WTC11 (cell line): Measurements from ENCODE around the gene YARS1. TPM values are rescaled to one million over a fixed set of nuclear protein-coding genes. Genes with fewer than 3 reads are reported as not detected.

Experiments used
- ATAC-seq: fragments of 200-7000 bp; cut with Tn5 transposase; 2 replicates; pipeline ENCODE4 v1.10.0; 2021; ENCODE audit warnings: mild to moderate bottlenecking, moderate library complexity
- CTCF ChIA-PET: fragments of 300-600 bp; sonication (Branson Sonifier 250); formaldehyde crosslinking; loops from one replicate; lab custom pipeline; 2021; ENCODE audit warnings: antibody characterized with exemption; lab: Charles Lee
- POLR2A ChIA-PET: fragments of 350-600 bp; sonication (Branson Sonifier 250); formaldehyde crosslinking; loops from one replicate; lab custom pipeline; 2021; ENCODE audit warnings: antibody characterized with exemption; lab: Charles Lee
- DNase-seq: peaks from one replicate; pipeline ENCODE4 v3.0.0; 2021; ENCODE audit warnings: low spot score
- H3K27ac Mint-ChIP-seq: 2 replicates; pipeline ENCODE4 v1.8.0; 2021; ENCODE audit warnings: mixed read lengths
- H3K27me3 Mint-ChIP-seq: 2 replicates; pipeline ENCODE4 v1.8.0; 2021; ENCODE audit warnings: low read depth, mild to moderate bottlenecking, moderate library complexity, mixed read lengths
- H3K36me3 Mint-ChIP-seq: 2 replicates; pipeline ENCODE4 v1.8.0; 2021; ENCODE audit warnings: mixed read lengths
- H3K4me1 Mint-ChIP-seq: 2 replicates; pipeline ENCODE4 v1.8.0; 2022; ENCODE audit warnings: mixed read lengths
- H3K4me3 Mint-ChIP-seq: 2 replicates; pipeline ENCODE4 v1.8.0; 2021; ENCODE audit warnings: mild to moderate bottlenecking, moderate library complexity, mixed read lengths
- H3K9me3 Mint-ChIP-seq: 2 replicates; pipeline ENCODE4 v1.8.0; 2021; ENCODE audit warnings: mixed read lengths
- ESRRA ChIP-seq: sonication (generic); formaldehyde crosslinking; IDR thresholded peaks from 2 replicates; pipeline ENCODE4 v1.8.1; 2022; ENCODE audit warnings: mild to moderate bottlenecking, missing genetic modification reagents, borderline replicate concordance
- NR3C1 ChIP-seq: sonication (generic); formaldehyde crosslinking; conservative IDR thresholded peaks from 2 replicates; pipeline ENCODE4 v1.8.1; 2023; ENCODE audit warnings: low read depth, mild to moderate bottlenecking, missing genetic modification reagents
- ZNF423 ChIP-seq: fragments of 250-450 bp; sonication (Bioruptor Pico); IDR thresholded peaks from 2 replicates; pipeline ENCODE4 v2.1.2; 2022; ENCODE audit warnings: mild to moderate bottlenecking, moderate library complexity
- total RNA-seq: library from RNA; stranded (reverse); gene quantifications from 3 replicates; pipeline ENCODE4 v1.2.3, GENCODE V29; 2021
- TF ChIP-seq, protein P1 (sequence below): fragments of 250-450 bp; sonication (Bioruptor Pico); IDR thresholded peaks from 2 replicates; pipeline ENCODE4 v1.9.0; 2021; ENCODE audit warnings: mild to moderate bottlenecking, borderline replicate concordance

The YARS1 gene
- total RNA-seq, 1 experiment from 2014 or later: 197 TPM

DNA sequence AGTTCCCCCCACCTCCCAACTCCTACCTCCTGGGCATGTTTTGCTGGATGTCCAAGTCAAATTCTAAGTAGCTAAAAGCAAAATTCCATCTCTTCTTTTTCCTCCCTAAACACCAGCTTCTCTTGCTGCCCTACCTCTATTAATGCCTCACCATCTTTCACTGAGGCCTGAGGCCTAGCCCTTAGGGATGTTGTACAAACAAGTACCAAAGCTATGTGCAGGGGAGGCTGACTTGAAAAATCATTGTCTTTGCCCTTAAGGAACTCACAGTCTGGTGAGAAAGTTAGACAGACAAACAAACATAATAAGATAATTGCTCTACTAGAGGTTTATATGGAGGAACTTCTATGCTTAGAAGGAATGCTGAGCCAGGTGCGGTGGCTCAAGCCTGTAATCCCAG, 89.3 kb downstream of the YARS1 start:
- no peak for TF ChIP-seq ESRRA (CRISPR knock-in tag)
- no peak for ATAC-seq
- Mint-ChIP-seq H3K36me3 (no peaks in the 10 kb centered on the region), H3K9me3 (no peaks in the 10 kb centered on the region), H3K27ac (no peak overlapping the region), H3K4me3 (no peak overlapping the region), H3K27me3 (no peaks in the 10 kb centered on the region), H3K4me1 (peaks cover 21% of the 10 kb centered on the region)
- no peak for DNase-seq
- ChIA-PET CTCF (interaction anchor here (0.6 to 6.0 kb wide), 3 partner anchors 9 to 235 kb away, joined by 3 to 47 read pairs (median 4); no protein-coding TSS in a partner anchor), POLR2A (no interaction called here)

DNA sequence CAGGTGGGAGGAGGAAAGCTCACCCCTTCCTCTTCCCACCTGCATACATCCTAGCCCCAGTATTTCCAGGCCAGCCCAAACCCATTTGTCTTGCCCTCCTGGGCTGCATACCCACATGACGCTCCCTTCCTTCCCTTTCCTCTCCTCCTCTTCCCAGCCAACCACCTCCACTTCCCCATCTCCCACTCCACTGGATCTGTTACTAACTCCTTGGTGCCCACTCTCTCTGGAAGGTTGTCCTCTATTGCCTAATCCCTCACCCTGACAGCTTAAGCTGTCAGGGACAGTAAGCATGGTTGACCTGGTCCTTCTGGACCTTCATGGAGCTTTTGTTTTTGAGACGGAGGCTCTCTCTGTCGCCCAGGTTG, 91.6 kb downstream of the YARS1 start:
- POLR2A ChIA-PET: interaction anchor here (0.6 kb wide), 1 partner anchor 8 kb away, joined by 3 read pairs; no protein-coding TSS in a partner anchor
- H3K27ac Mint-ChIP-seq: no peak overlapping the region
- no peak for DNase-seq
- H3K36me3 Mint-ChIP-seq: no peaks in the 10 kb centered on the region
- H3K27me3 Mint-ChIP-seq: peaks cover 4% of the 10 kb centered on the region
- CTCF ChIA-PET: interaction anchor here (0.5 to 6.0 kb wide), 7 partner anchors 9 to 318 kb away, joined by 3 to 47 read pairs (median 4); no protein-coding TSS in a partner anchor
- H3K4me1 Mint-ChIP-seq: peaks cover 17% of the 10 kb centered on the region
- TF ChIP-seq ZNF423: no peak
- no peak for TF ChIP-seq NR3C1 (CRISPR knock-in tag)
- TF ChIP-seq, protein P1, sequence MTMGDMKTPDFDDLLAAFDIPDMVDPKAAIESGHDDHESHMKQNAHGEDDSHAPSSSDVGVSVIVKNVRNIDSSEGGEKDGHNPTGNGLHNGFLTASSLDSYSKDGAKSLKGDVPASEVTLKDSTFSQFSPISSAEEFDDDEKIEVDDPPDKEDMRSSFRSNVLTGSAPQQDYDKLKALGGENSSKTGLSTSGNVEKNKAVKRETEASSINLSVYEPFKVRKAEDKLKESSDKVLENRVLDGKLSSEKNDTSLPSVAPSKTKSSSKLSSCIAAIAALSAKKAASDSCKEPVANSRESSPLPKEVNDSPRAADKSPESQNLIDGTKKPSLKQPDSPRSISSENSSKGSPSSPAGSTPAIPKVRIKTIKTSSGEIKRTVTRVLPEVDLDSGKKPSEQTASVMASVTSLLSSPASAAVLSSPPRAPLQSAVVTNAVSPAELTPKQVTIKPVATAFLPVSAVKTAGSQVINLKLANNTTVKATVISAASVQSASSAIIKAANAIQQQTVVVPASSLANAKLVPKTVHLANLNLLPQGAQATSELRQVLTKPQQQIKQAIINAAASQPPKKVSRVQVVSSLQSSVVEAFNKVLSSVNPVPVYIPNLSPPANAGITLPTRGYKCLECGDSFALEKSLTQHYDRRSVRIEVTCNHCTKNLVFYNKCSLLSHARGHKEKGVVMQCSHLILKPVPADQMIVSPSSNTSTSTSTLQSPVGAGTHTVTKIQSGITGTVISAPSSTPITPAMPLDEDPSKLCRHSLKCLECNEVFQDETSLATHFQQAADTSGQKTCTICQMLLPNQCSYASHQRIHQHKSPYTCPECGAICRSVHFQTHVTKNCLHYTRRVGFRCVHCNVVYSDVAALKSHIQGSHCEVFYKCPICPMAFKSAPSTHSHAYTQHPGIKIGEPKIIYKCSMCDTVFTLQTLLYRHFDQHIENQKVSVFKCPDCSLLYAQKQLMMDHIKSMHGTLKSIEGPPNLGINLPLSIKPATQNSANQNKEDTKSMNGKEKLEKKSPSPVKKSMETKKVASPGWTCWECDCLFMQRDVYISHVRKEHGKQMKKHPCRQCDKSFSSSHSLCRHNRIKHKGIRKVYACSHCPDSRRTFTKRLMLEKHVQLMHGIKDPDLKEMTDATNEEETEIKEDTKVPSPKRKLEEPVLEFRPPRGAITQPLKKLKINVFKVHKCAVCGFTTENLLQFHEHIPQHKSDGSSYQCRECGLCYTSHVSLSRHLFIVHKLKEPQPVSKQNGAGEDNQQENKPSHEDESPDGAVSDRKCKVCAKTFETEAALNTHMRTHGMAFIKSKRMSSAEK (CRISPR knock-in tag): no peak
- H3K9me3 Mint-ChIP-seq: no peaks in the 10 kb centered on the region
- H3K4me3 Mint-ChIP-seq: no peak overlapping the region
- ATAC-seq: no peak

Other genes starting within 250 kb of the YARS1 start
- gene ZBTB8OS, start 166.8 kb downstream of the YARS1 start, total RNA-seq: 56.7 to 60.5 TPM (median 59.0 TPM) in 3 replicates
- 331 to 339 TPM (median 333 TPM) in 3 replicates for gene RBBP4, start 166.2 kb downstream of the YARS1 start, total RNA-seq
- 0.09 to 0.21 TPM (median 0.11 TPM) in 3 replicates for gene SYNC, start 114.6 kb downstream of the YARS1 start, total RNA-seq
- gene S100PBP, start 295 bp upstream of the YARS1 start, total RNA-seq: 62.9 to 73.2 TPM (median 70.2 TPM) in 3 replicates
- 1.2 to 1.6 TPM (median 1.4 TPM) in 3 replicates for gene FNDC5, start 53.6 kb upstream of the YARS1 start, total RNA-seq
- 1.5 to 2.2 TPM (median 1.9 TPM) in 3 replicates for gene HPCA, start 69.1 kb upstream of the YARS1 start, total RNA-seq
- 20.7 to 29.0 TPM (median 24.9 TPM) in 3 replicates for gene TMEM54, start 84.0 kb upstream of the YARS1 start, total RNA-seq
- 14.8 to 21.9 TPM (median 15.4 TPM) in 3 replicates for gene RNF19B, start 147.5 kb upstream of the YARS1 start, total RNA-seq
- gene AK2, start 219.5 kb upstream of the YARS1 start, total RNA-seq: 124 to 132 TPM (median 130 TPM) in 3 replicates